ENCODE data around the gene TSFM. TPM values are rescaled to one million over a fixed set of nuclear protein-coding genes. Genes with fewer than 3 reads are reported as not detected.

The TSFM gene
- total and polyA plus RNA-seq, 11 donors = 37.6 to 80.8 (median 45.4) TPM

GRCh38 chr12:57782243-57782607, 362 bp upstream of the TSFM start:
- no peak for ATAC-seq
- TF ChIP-seq POLR2A (IDR thresholded peaks at IDR 0.05) (no peak), CTCF (IDR thresholded peaks at IDR 0.05) (no peak)
- 22 to 27% (median 27%) methylated on average over 4 of the region's 4 CpGs for WGBS, 4 donors
- intact Hi-C loops (cut with DNase I) = loop anchor here in 6 of 10 donors (1.0 to 5.0 kb wide), 2 partner anchors 123 to 125 kb away; no protein-coding TSS in a partner anchor
- peaks cover 0 to 41% (median 13%) of the 10 kb centered on the region in 12 donors for H3K4me1 ChIP-seq
- H3K9me3 ChIP-seq = no peaks in the 10 kb centered on the region
- peak overlapping the region in 3 of 12 donors; percentile 68 to 82 (median 80) for H3K27ac ChIP-seq
- H3K36me3 ChIP-seq = peaks cover 0 to 42% (median 22%) of the 10 kb centered on the region in 9 donors
- no peaks in the 10 kb centered on the region for H3K27me3 ChIP-seq
- H3K4me3 ChIP-seq = peak overlapping the region in 9 of 12 donors; percentile 77 to 98 (median 94)
- no peak for DNase-seq

GRCh38 chr12:57783466-57783801, 847 bp downstream of the TSFM start:
- H3K27me3 ChIP-seq = no peaks in the 10 kb centered on the region
- no peak for TF ChIP-seq POLR2A (IDR thresholded peaks at IDR 0.05)
- TF ChIP-seq CTCF (IDR thresholded peaks at IDR 0.05) = no peak
- DNase-seq (no peak), ATAC-seq (no peak)
- H3K4me3 ChIP-seq = peak overlapping the region; percentile 64 to 98 (median 92)
- peaks cover 0 to 54% (median 35%) of the 10 kb centered on the region in 9 donors for H3K36me3 ChIP-seq
- intact Hi-C loops (cut with DNase I) = loop anchor here in 4 of 10 donors (5.0 kb wide), 1 partner anchor 124 kb away; no protein-coding TSS in a partner anchor
- peak overlapping the region in 2 of 12 donors; percentile 80 to 82 for H3K27ac ChIP-seq
- no peaks in the 10 kb centered on the region for H3K9me3 ChIP-seq
- 83 to 87% (median 87%) methylated on average over 12 of the region's 12 CpGs for WGBS, 4 donors
- peaks cover 0 to 41% (median 13%) of the 10 kb centered on the region in 12 donors for H3K4me1 ChIP-seq

GRCh38 chr12:57783861-57784260, 1.3 kb downstream of the TSFM start:
- Histone ChIP-seq H3K36me3 (peaks cover 0 to 57% (median 39%) of the 10 kb centered on the region in 9 donors), H3K4me1 (peaks cover 0 to 41% (median 13%) of the 10 kb centered on the region in 12 donors), H3K27me3 (no peaks in the 10 kb centered on the region), H3K27ac (no peak overlapping the region), H3K9me3 (no peaks in the 10 kb centered on the region), H3K4me3 (peak overlapping the region in 6 of 12 donors; percentile 77 to 95 (median 92))
- WGBS, 4 donors = 91 to 94% (median 92%) methylated on average over 11 of the region's 11 CpGs
- DNase-seq (no peak), ATAC-seq (no peak)
- TF ChIP-seq POLR2A (IDR thresholded peaks at IDR 0.05) (no peak), CTCF (IDR thresholded peaks at IDR 0.05) (no peak)
- intact Hi-C loops (cut with DNase I) = loop anchor here in 4 of 10 donors (5.0 kb wide), 1 partner anchor 123 kb away; no protein-coding TSS in a partner anchor

GRCh38 chr12:57793920-57794319, 11.3 kb downstream of the TSFM start:
- ATAC-seq (peak in 1 of 4 donors; percentile 50), DNase-seq (no peak)
- Histone ChIP-seq H3K4me3 (no peak overlapping the region), H3K4me1 (peaks cover 0 to 13% (median 0%) of the 10 kb centered on the region in 12 donors), H3K27ac (peak overlapping the region in 1 of 12 donors; percentile 56), H3K9me3 (no peaks in the 10 kb centered on the region), H3K36me3 (peaks cover 0 to 99% (median 96%) of the 10 kb centered on the region in 9 donors), H3K27me3 (no peaks in the 10 kb centered on the region)
- intact Hi-C loops (cut with DNase I) = no loop called here
- WGBS, 4 donors = 29 to 50% (median 44%) methylated on average over 1 of the region's 1 CpG
- TF ChIP-seq CTCF (IDR thresholded peaks at IDR 0.05) (no peak), POLR2A (IDR thresholded peaks at IDR 0.05) (no peak)
